HG03103 (cell line): ENCODE results near the gene PRRX2.
"Not testable (repeated sequence)": the region's sequence is repeated elsewhere in the genome, so short reads cannot be mapped to it uniquely, and the experiment has no call there.

Source experiments
- ATAC-seq: cut with Tn5 transposase; IDR thresholded peaks from one replicate; pipeline ENCODE4 v1.9.1; 2021; ENCODE audit warnings: low read depth; ENCODE audit not compliant: unreplicated experiment

PRRX2 gene

DNA sequence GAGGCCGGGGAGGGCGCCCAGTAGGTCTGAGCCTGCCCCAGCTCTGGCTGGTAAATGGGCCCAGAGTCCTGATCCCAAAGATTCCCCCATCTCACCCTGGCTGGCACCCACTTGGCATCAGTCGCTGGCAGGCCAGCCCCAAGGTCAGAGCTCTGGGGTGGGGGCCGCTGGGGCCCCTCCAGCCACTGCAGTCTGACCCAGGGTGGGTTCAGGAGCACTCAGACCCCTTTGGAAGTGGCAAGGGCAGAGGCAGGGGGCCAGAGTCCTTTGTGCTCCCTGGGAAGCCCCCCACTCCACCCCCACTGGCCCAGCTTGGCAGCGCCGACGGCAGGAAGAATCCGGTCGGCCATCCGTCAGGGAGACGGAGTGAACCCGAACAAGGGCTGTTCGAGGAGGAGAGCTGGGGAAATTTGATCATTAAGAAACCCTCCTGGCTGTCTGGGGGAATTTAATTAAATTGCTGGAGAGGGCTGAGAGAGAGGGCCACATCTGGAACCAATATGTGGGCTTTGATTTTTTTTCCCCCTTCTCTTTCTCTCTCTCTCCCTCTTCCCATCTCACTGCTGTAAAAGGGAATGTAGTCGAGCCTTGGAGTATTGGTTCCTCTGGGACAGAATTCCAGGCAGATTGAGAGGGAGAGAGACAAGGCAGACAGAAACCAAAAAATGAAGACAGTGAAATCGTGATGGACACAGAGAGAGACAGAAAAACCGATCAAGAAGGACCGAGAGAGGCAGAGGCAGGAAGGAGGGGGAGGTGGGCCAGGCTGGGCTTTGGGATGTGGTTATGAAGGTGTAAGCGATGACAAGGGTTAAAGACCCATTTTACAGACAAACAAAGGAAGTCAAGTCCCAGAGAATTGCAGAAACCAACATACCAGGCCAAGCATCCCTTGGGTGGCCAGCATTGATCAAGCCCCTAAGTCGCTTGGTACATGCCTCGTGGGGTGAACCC lies 15.4 kb upstream of the PRRX2 start:
- no peak for ATAC-seq

DNA sequence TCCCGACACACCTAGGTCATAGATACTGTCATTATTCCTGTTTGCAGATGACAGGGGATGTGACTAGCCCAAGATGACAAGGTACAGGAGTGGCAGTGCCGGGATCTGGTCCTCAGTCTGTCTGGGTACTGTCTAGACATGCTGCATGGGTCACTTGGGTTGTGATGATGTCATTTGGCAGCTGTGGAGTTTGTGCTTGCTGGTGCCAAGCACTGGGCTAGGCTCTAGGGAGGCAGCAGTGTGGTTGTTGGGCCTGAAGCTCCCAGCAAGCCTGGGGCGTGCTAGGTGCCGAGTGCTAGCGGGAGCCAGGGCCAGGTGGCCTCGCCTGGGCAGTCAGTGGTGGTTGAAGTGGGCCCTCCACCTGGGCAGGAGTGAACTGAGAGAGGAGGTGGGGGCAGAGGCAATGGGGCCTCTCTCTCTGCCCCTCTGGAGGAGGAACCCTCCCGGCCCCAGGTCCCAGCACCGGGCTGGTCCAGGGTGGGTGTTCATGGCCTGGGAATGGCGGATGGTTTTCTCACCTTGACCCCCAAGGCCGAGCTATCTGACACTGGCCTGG lies 14.7 kb upstream of the PRRX2 start:
- ATAC-seq = no peak

DNA sequence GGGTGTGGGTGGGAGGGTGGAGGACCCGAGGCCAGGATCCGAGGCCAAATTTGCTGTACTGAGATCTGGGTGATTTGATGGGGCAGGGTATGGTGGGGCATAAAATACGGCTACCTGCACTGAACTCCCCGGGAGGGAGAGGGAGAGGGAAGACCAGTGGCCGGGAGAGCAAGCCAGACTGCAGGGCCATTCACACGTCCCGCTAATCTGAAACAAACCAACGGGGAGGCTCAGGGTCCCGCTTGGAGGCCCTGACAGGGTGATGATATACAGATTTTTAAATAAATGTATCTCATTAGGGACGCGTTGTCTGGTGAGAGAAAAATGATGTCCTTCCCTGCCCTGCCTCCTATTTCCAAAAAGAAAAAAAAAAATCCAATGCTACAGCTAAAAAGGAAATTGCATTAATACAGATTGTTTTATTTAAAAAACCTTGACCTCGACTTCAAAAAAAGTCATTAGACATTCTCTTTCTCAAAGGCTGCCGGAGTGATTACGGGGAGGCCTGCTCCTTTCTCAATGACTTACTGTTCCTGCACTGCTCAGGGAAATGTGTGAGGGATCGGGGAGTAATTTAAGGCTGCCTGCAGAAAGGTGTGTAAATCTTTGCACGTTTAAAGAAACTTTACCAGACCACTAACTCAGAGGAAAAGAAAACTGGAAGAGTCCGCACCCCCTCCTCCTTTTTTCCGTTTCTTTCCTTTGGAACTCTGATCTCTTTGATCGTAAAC lies 11.5 kb upstream of the PRRX2 start:
- ATAC-seq = no peak

DNA sequence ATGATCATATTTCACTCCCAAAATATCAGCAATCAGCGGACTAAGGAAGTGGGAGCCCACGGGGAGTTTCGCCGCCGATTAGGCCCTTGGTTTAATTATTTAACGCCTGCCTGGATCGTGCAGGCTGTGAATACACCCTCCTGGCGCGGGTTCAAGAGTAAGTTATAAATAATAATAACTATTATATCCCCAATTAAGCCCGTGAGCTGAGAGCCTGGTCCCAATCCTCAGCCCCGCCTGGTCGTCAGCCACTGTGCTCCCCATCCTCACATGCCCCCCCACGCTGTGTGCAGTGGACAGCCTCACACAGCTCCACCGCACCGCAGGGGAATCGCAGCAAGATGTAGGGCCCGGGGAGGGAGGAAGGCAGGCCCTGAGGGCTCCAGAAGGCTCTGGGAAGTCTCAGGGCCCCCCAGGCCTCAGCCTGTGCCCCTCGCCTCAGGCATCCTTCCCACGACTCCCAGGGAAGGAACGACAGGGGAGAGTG lies 10.8 kb upstream of the PRRX2 start:
- no peak for ATAC-seq

DNA sequence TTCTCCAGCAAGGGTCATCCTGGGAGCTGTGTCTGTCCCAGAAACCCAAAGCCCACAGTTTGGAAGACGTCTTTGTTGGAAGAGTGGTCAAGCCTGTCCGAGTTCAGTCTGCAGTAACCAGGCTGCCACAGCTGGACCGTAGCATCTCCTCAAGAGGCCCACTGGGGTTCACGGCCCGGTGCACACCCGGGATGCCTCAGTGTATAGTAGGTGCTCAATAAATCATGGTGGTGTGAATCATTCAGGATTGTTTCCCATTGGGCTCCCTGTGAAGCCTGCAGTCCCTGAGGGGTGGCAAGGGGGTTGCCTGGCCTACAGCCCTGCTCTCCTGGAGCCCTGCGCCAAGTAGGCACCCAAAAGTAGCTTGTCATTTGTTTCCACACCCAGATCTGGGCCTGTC lies 10.3 kb upstream of the PRRX2 start:
- no peak for ATAC-seq

DNA sequence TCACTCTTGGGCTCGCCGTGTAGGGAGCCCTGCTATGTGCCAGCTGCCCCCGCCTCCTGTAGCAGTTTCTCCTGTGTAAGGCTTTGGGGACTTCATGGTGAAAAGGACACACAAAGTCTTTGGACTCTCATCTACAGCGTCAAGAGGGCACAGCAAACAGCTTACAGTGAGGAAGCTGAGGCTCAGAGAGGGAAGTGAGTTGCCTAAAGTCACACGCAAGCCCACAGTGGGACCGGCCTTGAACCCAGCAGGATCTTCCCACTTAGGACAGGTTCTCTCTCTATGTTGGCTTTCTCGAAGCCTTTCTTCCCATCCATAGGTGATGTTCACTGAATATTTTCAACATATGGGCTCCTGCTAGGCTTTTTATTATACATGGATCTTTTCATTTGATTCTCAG lies 9.8 kb upstream of the PRRX2 start:
- no peak for ATAC-seq

DNA sequence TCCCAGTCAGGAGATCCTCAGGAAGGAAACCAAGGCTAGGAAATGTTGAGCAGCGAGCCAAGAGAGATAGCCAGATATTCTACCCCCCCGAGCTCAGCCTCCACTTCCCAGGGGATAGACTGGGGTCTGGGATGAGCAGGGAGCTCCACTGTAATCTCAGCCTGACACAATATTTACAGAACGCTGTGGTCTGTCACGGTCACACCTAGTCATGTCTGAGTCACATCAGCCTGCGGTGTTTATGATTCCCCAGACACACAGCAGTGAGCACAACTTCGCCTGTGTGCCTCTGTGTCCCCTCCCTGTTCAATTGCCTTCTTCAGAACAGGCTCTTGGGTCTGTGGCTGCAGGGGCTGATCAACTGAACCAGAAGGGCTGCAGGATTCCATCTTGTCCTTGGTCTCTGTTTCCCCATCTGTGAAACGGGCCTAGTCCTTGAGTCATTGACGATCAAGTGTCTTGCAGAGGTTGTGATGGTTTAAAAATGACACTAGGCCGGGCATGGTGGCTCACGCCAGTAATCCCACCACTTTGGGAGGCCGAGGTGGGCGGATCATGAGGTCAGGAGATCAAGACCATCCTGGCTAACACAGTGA lies 8.6 kb upstream of the PRRX2 start:
- ATAC-seq = no peak

DNA sequence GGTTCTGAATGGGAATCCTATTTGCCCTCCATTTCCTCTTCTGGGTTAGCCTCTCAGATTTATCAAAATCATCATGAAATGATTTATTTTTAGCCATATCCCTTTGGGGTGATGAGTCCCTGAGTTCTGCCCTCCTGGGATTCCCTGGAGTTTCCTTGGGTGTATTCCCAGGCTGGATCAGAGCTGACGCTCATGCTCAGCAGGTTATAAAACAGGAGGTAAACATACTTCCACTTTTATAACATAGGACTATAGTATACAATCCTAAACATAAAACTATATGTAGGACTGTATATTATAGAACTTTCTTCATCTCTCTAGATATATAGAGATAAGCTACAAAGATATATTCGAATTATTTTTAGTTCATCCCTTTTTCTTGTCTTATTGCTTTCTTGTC lies 4.4 kb upstream of the PRRX2 start:
- ATAC-seq = no peak

DNA sequence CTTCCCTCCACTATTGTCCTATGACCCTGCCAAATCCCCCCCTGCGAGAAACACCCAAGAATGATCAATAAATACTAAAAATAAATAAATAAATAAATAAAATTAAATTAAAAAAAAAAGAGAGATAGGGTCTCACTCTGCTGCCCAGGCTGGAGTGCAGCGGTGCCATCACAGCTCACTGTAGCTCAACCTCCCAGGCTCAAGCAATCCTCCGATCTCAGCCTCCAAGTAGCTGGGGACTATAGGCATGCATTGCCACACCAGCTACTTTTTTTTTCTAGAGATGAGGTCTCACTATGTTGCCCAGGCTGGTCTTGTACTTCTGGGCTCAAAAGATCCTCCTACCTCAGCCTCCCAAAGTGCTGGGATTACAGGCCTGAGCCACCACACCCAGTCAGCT lies 3.2 kb upstream of the PRRX2 start:
- not testable (repeated sequence) for ATAC-seq

DNA sequence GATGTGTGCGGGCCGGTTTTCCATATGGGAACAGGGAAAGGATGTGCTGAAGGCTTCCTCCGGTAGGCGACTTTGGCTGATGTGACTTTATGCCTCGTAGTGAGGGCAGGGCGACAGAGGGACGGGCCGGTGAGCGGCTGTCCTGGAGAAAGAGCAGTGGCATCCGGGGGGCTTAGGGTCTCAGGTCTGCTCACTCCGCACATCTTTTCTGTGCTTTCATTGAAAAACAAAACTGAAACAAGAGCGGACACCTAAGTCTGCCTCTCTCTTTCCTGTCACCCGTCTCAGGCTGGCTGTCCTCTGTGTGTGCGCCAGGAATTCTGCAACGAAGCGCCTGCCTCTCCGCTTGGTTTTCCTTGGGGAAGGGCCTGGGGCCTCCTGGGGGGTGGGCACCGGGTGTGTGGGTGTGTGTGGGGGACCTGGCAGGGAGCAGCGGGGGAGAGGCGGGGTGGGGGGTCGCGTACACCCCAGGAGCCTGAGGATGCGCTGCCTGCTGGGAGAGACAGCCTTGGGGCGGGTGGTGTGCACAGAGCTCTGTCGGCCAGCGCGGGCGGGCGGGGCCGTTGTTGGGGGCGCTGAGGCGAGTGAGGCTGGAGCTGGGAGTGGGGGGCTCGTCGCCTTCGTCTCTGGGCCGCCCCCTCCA lies 580 bp upstream of the PRRX2 start:
- ATAC-seq = no peak

DNA sequence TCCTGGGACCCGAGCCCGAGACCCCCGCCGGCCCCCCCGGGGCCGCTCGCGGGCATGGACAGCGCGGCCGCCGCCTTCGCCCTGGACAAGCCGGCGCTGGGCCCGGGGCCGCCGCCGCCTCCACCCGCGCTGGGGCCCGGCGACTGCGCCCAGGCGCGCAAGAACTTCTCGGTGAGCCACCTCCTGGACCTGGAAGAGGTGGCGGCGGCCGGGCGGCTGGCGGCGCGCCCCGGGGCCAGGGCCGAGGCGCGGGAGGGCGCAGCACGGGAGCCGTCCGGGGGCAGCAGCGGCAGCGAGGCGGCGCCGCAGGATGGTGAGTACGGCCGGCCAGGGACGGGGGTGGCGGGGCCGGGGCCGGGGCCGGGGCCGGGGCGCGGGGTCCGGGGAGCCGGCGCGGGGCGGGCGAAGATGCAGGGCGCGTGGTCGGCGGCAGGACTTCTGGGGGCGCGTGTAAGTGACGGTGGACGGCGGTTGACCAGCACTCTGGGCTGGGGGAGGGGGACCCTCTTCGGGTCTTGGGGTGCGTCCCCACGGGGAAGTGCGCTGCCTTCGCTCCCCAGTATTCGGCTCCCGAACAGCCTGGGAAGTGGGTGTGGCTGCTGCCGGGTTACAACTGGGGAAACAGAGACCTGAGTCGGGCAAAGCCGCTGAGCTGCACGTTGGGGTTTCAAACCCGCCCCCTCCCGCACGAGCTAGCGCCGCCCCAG lies 520 bp downstream of the PRRX2 start:
- ATAC-seq = no peak

DNA sequence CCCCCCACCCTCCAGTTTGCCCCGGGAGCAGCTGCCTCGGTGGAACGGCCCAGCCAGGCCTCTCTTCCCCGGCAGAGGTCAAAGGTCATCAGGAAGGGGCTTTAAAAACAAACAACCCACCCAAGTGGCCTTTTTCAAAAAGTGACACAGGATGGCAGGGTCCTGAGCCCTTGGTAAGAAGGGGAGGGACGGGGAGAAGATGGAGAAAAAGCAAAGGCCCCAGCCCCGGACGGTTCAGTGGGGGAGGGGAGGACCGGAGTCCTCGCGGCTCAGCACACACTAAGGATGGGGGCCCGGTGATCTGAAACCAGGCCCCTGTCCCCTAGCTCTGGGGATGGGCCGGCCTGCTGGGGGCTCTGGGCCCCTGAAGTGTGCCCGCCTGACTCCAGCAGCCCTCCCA lies 1.1 kb downstream of the PRRX2 start:
- no peak for ATAC-seq

DNA sequence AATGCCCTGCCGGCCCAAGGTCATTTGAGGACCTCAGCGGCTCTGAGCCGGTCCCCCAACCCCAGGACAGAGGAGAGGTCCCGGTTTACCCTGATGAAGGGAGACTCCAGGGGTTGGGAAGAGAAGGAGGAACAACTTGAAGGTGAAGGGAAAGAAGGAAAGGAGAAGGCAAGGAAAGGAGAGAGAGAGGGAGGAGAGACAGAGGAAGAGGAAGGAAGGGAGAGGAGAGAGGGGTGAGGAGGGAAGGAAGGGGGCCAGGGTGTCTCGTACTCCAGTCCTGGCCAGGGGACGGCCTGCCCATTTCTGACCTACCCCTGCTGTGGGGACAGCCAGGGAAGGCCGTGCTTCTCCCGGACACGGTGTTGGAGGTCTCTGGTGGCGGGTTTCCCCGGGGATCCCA lies 1.9 kb downstream of the PRRX2 start:
- ATAC-seq = no peak

DNA sequence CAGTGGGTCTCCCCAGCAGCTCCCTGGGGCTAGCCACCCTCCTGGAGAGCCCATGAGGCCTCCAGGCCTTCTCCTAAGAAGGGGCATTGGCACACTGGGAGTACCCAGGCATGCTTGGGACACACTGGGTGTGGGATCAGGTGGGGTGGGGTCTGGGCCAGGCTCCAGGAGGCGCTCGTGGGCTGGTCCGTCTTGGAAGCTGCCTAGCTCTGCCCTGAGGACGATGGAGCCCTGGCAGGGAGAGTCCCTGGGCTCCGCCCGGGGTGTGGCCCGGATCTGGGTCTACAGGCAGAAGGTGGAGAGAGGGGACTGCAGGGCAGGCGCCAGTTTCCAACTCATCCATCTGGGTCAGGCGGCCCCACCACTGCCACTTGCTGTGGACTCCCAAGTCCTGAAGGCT lies 2.4 kb downstream of the PRRX2 start:
- ATAC-seq = no peak

DNA sequence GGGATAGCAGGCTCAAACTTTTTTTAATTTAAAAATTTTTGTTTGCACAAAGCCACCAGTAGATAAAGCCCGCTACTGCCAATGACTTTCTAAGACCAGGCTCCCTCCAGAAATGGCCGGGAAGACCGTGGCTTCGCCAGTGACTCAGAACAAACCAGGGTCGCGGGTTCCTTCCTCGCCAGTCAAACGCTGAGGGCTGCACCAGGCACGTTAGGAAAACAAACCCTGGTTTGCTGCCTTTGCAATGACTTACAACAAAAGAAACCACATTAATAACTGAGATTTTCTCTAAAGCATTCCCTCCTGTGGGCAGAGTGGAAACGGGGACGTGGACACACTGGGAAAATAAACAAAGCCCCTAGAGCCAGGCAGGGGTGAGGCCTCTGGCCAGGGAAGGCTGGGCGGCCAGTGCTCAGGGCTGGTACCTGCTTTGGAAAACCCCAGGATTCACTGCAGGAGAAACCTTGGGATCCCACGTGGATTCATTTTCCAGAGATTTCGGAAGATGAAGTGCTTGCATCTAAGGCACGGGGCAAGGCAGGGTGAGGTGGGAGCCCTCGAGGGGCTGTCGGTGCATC lies 3.8 kb downstream of the PRRX2 start:
- ATAC-seq = no peak

DNA sequence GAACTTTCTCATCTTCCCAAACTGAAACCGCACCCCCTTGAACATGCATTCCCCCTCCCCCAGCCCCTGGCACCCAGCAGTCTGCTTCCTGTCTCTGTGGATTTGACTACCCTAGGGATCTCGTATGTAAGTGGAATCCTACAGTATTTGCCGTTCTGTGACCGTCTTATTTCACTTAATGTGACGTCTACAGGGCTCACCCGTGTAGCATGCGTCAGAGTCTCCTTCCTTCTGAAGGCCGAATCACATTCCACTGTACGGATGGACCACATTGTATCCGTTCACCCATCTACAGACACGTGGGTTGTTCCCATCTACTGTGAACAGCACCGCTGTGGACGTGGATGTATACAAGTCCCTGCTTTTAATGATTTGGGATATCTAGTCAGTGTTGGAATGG lies 4.5 kb downstream of the PRRX2 start:
- ATAC-seq = no peak

DNA sequence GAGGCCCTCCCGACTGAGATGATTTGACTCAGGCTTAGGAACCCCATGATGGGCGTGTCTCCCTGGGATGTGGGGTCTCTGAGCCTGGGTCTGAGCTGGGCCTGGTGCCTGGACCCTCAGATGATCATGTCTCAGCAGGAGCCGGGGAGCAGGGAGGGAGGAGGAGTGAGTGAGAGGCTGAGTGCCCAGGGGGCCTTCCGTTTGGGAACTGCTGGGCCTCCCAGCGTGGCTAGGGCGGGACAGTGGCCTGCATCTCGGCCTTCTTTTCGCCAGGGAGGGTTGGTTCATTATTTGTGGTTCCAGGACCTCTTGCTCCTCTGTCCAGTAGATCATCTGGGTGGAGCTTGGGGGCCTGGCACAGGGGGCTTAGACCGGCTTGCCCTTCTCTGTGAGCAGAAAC lies 5.6 kb downstream of the PRRX2 start:
- ATAC-seq = no peak

DNA sequence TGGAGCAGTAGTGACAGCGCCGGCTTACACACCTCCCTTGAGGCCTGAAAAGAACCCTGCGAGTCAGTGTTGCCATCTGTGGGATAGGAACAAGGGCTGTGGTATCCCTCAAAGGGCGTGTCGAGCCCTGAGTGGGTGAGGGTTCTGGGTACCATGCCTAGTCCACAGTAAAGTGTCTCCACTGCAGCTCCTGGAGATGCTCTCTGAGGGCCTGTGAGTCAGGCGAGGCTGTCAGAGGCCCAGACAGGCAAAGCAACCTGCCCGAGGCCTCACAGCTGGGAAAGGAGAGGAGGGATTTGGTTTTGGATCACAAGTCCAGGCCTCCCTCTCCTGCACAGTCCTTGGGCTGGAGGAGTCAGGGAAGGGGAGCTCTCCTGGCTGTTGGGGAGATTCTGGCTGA lies 6.1 kb downstream of the PRRX2 start:
- no peak for ATAC-seq

DNA sequence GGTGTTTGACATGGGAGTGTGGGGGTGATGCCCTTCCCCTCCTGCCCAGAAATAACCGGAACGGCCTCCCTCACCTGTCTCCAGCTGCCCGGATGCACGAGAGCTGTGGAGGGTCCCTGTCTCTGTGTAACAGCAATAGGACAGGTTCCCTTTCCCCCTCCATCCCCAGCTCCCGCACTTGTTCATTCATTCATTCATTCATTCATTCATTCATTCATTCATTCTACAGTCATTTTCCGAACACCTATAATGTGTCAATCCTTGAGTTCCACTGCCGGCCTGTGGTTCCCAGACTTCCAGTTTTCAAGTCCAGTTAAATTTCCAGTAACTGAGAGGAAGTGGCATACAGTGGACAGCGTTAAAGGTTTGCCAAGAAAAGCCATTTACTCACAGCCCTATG lies 7.3 kb downstream of the PRRX2 start:
- no peak for ATAC-seq

DNA sequence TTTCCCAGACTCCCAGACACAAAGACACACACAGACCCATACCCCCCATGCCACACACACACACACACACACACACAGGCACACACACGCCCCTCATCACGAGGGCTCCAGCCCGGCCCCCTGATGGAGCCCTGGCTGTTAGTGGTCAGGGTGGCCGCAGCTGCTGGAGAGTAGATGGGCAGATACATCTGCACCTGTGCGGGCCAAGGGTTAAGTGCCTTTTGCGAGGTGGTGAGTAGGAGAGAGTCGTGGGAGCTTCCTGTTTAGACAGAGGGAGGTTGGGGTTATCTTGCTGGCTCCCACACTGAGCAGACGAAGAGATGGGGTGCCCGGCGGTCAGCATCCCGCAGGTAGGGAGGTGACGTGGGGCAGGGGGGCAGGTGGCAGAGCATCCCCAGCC lies 8.2 kb downstream of the PRRX2 start:
- ATAC-seq = no peak
